ENCODE measurements around the gene SNX30.

- TF ChIP-seq POLR2A (IDR thresholded peaks at IDR 0.05) (no peak), EP300 (IDR thresholded peaks at IDR 0.05) (no peak)
These were observed 3.2 kb downstream of the SNX30 start for GRCh38 chr9:112753725-112754124.

Measured in gastroesophageal sphincter (tissue), 2 donors.